Astrocyte (in vitro differentiated cells and primary cell): ENCODE measurements around the gene GFOD1. TPM values are rescaled to one million over a fixed set of nuclear protein-coding genes. Genes with fewer than 3 reads are reported as not detected.

ENCODE experiments used
- DNase-seq: peaks from one replicate; pipeline ENCODE4 v3.0.0-alpha.2; 2010; ENCODE audit warnings: low read depth
- FAIRE-seq: peaks from 2 replicates; lab custom pipeline; 2011; peaks lifted over from hg19 to GRCh38; lab: Jason Lieb, UNC
- H2AFZ ChIP-seq: 2 replicates; pipeline ENCODE4 v1.6.0; 2012; ENCODE audit warnings: low read depth, low read length, inconsistent platforms
- H3K27ac ChIP-seq: 2 replicates; pipeline ENCODE4 v1.5.1; 2011; ENCODE audit warnings: low read depth, low read length, inconsistent platforms
- H3K27me3 ChIP-seq: 2 replicates; pipeline ENCODE4 v1.6.0; 2011; ENCODE audit warnings: low read length, inconsistent platforms; ENCODE audit not compliant: insufficient read depth
- H3K36me3 ChIP-seq: 2 replicates; pipeline ENCODE4 v1.5.1; 2011; ENCODE audit warnings: low read length, inconsistent platforms; ENCODE audit not compliant: insufficient read depth
- H3K4me1 ChIP-seq: 2 replicates; pipeline ENCODE4 v1.5.1; 2011; ENCODE audit warnings: low read length, inconsistent platforms; ENCODE audit not compliant: insufficient read depth
- H3K4me2 ChIP-seq: 2 replicates; pipeline ENCODE4 v1.6.0; 2012; ENCODE audit warnings: low read length, inconsistent platforms
- H3K4me3 ChIP-seq: 2 replicates; pipeline ENCODE4 v1.5.1; 2011; ENCODE audit warnings: low read depth, mild to moderate bottlenecking, low read length, inconsistent platforms; ENCODE audit not compliant: insufficient read depth
- H3K79me2 ChIP-seq: 2 replicates; pipeline ENCODE4 v1.6.0; 2012; ENCODE audit warnings: mild to moderate bottlenecking, low read length, inconsistent platforms; ENCODE audit not compliant: insufficient read depth
- H3K9ac ChIP-seq: 2 replicates; pipeline ENCODE4 v1.6.0; 2012; ENCODE audit warnings: mild to moderate bottlenecking, low read length, inconsistent platforms
- H3K9me3 ChIP-seq: 2 replicates; pipeline ENCODE4 v1.5.1; 2012; ENCODE audit warnings: low read depth, mild to moderate bottlenecking, low read length, inconsistent platforms; ENCODE audit not compliant: insufficient read depth
- H4K20me1 ChIP-seq: 2 replicates; pipeline ENCODE4 v1.6.0; 2012; ENCODE audit warnings: low read length, inconsistent platforms; ENCODE audit not compliant: insufficient read depth
- H3K27ac Mint-ChIP-seq: one replicate; pipeline ENCODE4 v1.8.0; 2021; ENCODE audit warnings: mild to moderate bottlenecking, mixed read lengths; ENCODE audit not compliant: unreplicated experiment
- H3K27me3 Mint-ChIP-seq: one replicate; pipeline ENCODE4 v1.8.0; 2021; ENCODE audit warnings: low read depth, mixed read lengths; ENCODE audit not compliant: unreplicated experiment
- H3K36me3 Mint-ChIP-seq: one replicate; pipeline ENCODE4 v1.8.0; 2021; ENCODE audit warnings: low read depth, mixed read lengths; ENCODE audit not compliant: unreplicated experiment
- H3K4me1 Mint-ChIP-seq: one replicate; pipeline ENCODE4 v1.8.0; 2021; ENCODE audit warnings: low read depth, mixed read lengths; ENCODE audit not compliant: unreplicated experiment
- H3K4me3 Mint-ChIP-seq: one replicate; pipeline ENCODE4 v1.8.0; 2021; ENCODE audit warnings: mild to moderate bottlenecking, moderate library complexity, mixed read lengths; ENCODE audit not compliant: unreplicated experiment
- H3K9me3 Mint-ChIP-seq: one replicate; pipeline ENCODE4 v1.8.0; 2021; ENCODE audit warnings: mild to moderate bottlenecking, mixed read lengths; ENCODE audit not compliant: unreplicated experiment
- EZH2 ChIP-seq: IDR thresholded peaks from 2 replicates; pipeline ENCODE4 v1.6.1; 2012; ENCODE audit warnings: mild to moderate bottlenecking, low read length, inconsistent platforms; ENCODE audit not compliant: insufficient read depth
- total RNA-seq: library from RNA; stranded (reverse); gene quantifications from 2 replicates; pipeline ENCODE4 v1.2.1, GENCODE V29; 2021
- TF ChIP-seq, protein P1 (sequence below): IDR thresholded peaks from 2 replicates; pipeline ENCODE4 v1.5.1; 2011; ENCODE audit warnings: low read depth, mild to moderate bottlenecking, inconsistent platforms, low read length, moderate library complexity; ENCODE audit not compliant: insufficient read depth

GFOD1 gene
- total RNA-seq, 1 donor from 2014 or later, result 10.8 TPM

DNA sequence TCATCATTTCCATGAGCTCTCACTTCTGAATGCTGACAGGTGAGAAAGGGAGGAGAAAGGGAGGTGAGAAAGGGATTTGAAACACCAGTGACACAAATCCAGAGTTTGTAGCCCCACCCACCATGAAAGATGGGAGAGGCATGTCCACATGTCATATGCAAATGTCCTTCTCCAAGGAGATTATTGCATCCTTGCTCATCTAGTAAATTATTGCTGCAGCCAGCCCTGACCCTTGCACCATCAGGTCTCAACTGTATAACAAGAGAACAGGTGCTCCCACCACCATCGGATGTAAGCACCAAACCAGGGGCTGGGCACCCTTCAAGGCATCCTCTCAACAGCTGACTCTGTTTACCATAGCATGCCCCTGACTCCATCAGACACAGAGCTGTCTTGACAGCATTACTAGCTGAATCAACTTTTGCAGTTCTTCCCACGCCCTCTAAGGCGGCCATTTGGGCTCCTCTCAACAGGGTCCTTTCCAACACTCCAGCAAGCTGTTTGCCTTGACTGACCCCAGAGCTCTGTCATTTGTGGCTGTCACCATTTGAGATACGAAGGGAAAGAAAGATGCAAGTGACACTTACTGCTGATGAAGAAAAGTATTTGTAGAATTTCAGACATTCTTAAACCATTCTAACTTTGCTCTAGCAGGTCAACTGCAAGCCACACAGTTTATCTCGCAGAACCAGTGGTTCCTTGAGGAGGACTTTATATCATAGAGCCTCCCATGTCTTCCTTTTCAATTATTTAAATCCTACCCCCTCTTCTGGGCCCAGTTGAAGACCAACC is 14.2 kb downstream of the GFOD1 start:
- no peak for DNase-seq
- no peak for FAIRE-seq
- Histone ChIP-seq H3K36me3 (no peaks in the 10 kb centered on the region), H3K4me1 (no peaks in the 10 kb centered on the region), H3K9ac (no peak overlapping the region), H2AFZ (no peak overlapping the region), H3K9me3 (no peaks in the 10 kb centered on the region), H3K4me2 (no peak overlapping the region), H3K4me3 (no peak overlapping the region), H3K27ac (no peak overlapping the region), H3K79me2 (peaks cover 7% of the 10 kb centered on the region), H3K27me3 (no peaks in the 10 kb centered on the region), H4K20me1 (no peaks in the 10 kb centered on the region)
- TF ChIP-seq, protein P1, sequence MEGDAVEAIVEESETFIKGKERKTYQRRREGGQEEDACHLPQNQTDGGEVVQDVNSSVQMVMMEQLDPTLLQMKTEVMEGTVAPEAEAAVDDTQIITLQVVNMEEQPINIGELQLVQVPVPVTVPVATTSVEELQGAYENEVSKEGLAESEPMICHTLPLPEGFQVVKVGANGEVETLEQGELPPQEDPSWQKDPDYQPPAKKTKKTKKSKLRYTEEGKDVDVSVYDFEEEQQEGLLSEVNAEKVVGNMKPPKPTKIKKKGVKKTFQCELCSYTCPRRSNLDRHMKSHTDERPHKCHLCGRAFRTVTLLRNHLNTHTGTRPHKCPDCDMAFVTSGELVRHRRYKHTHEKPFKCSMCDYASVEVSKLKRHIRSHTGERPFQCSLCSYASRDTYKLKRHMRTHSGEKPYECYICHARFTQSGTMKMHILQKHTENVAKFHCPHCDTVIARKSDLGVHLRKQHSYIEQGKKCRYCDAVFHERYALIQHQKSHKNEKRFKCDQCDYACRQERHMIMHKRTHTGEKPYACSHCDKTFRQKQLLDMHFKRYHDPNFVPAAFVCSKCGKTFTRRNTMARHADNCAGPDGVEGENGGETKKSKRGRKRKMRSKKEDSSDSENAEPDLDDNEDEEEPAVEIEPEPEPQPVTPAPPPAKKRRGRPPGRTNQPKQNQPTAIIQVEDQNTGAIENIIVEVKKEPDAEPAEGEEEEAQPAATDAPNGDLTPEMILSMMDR, result no peak
- no peak for TF ChIP-seq EZH2
- H3K27ac Mint-ChIP-seq, result no peak overlapping the region
- H3K36me3 Mint-ChIP-seq, result peaks cover 2% of the 10 kb centered on the region
- peaks cover 10% of the 10 kb centered on the region for H3K4me1 Mint-ChIP-seq
- H3K9me3 Mint-ChIP-seq, result no peaks in the 10 kb centered on the region
- H3K4me3 Mint-ChIP-seq, result no peak overlapping the region
- H3K27me3 Mint-ChIP-seq, result no peaks in the 10 kb centered on the region

DNA sequence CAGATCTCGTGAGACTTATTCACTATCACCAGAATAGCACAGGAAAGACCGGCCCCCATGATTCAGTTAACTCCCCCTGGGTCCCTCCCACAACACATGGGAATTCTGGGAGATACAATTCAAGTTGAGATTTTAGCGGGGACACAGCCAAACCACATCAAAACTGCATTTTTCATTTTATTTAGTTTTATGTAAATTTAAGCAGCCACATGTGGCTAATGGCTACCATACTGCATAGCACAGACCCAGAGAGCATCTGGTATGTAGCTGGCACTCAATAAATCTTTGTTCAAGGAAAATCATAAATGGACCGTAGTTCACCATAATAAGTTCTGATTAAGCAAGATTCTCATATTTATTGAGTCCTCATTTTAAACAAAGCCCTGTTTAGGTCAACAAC is 15.3 kb downstream of the GFOD1 start:
- Histone ChIP-seq H3K27ac (no peak overlapping the region), H3K9me3 (no peaks in the 10 kb centered on the region), H3K36me3 (no peaks in the 10 kb centered on the region), H3K9ac (no peak overlapping the region), H4K20me1 (no peaks in the 10 kb centered on the region), H3K79me2 (peaks cover 7% of the 10 kb centered on the region), H3K4me2 (no peak overlapping the region), H3K4me1 (no peaks in the 10 kb centered on the region), H3K4me3 (no peak overlapping the region), H3K27me3 (no peaks in the 10 kb centered on the region), H2AFZ (no peak overlapping the region)
- peak; percentile 47 for DNase-seq
- Mint-ChIP-seq H3K27ac (no peak overlapping the region), H3K4me1 (peaks cover 10% of the 10 kb centered on the region), H3K36me3 (peaks cover 2% of the 10 kb centered on the region), H3K27me3 (no peaks in the 10 kb centered on the region), H3K9me3 (no peaks in the 10 kb centered on the region), H3K4me3 (no peak overlapping the region)
- no peak for TF ChIP-seq EZH2
- TF ChIP-seq, protein P1, result no peak
- no peak for FAIRE-seq

DNA sequence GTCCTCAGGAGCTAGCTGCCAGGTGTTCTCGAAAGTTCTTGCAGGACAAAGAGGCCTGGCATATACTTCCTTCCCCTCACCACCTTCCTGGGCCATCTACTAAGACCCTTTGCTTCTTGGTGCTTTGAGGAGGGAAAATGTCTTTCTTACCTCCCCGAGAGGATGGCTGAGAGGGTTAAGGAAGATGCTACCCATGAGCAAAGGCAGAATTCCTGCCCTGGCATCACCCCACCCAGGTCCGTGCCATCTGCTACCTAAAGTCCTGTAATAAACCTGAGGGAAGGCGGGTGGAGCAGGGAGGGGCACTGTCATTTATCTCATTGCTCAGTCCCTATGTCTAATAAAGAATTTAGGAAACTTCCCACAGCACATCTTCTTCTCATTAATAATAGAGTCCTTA is 16.2 kb downstream of the GFOD1 start:
- no peaks in the 10 kb centered on the region for H3K9me3 Mint-ChIP-seq
- H3K36me3 Mint-ChIP-seq, result peaks cover 2% of the 10 kb centered on the region
- H3K4me2 ChIP-seq, result no peak overlapping the region
- peaks cover 13% of the 10 kb centered on the region for H3K4me1 Mint-ChIP-seq
- H3K27ac ChIP-seq, result no peak overlapping the region
- no peaks in the 10 kb centered on the region for H3K27me3 Mint-ChIP-seq
- no peaks in the 10 kb centered on the region for H3K4me1 ChIP-seq
- H3K27me3 ChIP-seq, result no peaks in the 10 kb centered on the region
- H3K79me2 ChIP-seq, result peaks cover 10% of the 10 kb centered on the region
- TF ChIP-seq, protein P1, result no peak
- TF ChIP-seq EZH2, result no peak
- FAIRE-seq, result no peak
- H3K9ac ChIP-seq, result no peak overlapping the region
- H2AFZ ChIP-seq, result no peak overlapping the region
- H4K20me1 ChIP-seq, result peaks cover 7% of the 10 kb centered on the region
- no peaks in the 10 kb centered on the region for H3K36me3 ChIP-seq
- H3K9me3 ChIP-seq, result no peaks in the 10 kb centered on the region
- no peak overlapping the region for H3K4me3 ChIP-seq
- H3K27ac Mint-ChIP-seq, result no peak overlapping the region
- DNase-seq, result no peak
- no peak overlapping the region for H3K4me3 Mint-ChIP-seq
